ENCODE results near the gene LCN1.

DNA sequence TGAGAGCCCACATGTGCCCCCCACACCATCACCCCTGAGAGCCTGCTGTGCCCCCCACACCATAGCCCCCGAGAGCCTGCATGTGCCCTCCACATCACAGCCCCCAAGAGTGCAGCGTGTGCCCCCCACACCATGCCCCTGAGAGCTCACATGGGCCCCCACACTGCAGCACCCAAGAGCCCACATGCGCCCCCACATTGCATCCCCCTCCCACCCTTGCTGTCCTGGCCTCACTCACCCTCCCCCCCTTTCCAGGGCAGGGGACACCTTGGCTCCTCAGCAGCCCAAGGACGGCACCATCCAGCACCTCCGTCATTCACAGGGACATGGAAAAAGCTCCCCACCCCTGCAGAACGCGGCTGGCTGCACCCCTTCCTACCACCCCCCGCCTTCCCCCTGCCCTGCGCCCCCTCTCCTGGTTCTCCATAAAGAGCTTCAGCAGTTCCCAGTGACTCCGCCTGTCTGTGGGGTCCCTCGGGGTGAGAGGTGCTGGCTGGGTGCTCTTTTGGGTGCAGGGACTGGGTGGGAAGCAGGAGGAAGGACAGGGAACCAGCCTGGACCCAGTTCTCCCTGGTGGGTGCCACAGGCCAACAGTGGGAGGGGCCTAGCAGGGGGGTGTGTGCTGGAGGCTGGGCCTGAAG is 5.0 kb downstream of the LCN1 start:
- no peak for TF ChIP-seq GATA2 (IDR thresholded peaks at IDR 0.05; ENCODE audit: low read depth, low read length)
- TF ChIP-seq GATA3 (IDR thresholded peaks at IDR 0.05; ENCODE audit: low read depth, low read length), result no peak
